HFF-Myc (cell line): ENCODE measurements around the gene SMIM27.

Source experiments
- DNase-seq: peaks from one replicate; pipeline ENCODE4 v3.0.0-alpha.2; 2011; ENCODE audit warnings: low read depth; ENCODE audit errors: extremely low read depth
- H3K4me3 ChIP-seq: replicated peaks from 2 replicates; pipeline ENCODE4 v1.5.1; 2011; ENCODE audit warnings: low read depth, mild to moderate bottlenecking, control low read depth, low read length
- TF ChIP-seq, protein P1 (sequence below): IDR thresholded peaks from 2 replicates; pipeline ENCODE4 v1.5.1; 2012; ENCODE audit warnings: mild to moderate bottlenecking, low read depth, low read length, control low read depth; ENCODE audit errors: missing control alignments

The SMIM27 gene

DNA sequence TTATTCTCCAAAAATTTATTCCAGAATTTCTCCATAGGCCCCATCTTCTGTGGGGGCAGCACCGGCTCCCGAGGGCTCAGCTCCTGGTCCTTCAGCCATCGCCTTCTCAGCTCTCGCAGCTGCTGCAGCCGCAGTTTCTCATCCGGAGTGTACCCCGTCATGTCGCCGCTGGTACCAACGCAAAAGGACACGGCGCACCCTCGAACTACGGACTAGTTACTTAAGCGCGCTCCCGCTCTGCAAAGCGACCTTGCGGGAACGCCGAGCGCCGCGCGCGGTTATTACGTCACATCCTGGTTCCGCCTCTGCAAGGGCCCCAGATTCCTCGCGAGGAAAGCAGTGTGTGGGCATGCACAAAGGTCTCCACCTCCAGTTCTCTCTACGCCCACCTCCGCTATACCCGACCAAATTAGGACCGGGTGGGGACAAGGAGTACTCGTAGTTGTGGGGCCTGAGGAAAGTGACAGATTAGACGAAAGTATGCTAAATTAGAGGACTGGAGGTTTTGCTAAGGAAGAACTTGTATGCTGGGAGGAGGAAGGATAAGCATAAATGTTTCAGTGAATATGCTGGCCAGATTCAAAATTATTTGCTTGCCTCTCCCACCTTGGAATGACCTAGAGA, 20.9 kb downstream of the SMIM27 start, which contains the start of gene NDUFB6:
Gene NDUFB6, minus strand, starts transcription at position 260 of the 624 bp plus-strand sequence. Its CDS starts 99 bp downstream, at position 161.
- TF ChIP-seq, protein P1, sequence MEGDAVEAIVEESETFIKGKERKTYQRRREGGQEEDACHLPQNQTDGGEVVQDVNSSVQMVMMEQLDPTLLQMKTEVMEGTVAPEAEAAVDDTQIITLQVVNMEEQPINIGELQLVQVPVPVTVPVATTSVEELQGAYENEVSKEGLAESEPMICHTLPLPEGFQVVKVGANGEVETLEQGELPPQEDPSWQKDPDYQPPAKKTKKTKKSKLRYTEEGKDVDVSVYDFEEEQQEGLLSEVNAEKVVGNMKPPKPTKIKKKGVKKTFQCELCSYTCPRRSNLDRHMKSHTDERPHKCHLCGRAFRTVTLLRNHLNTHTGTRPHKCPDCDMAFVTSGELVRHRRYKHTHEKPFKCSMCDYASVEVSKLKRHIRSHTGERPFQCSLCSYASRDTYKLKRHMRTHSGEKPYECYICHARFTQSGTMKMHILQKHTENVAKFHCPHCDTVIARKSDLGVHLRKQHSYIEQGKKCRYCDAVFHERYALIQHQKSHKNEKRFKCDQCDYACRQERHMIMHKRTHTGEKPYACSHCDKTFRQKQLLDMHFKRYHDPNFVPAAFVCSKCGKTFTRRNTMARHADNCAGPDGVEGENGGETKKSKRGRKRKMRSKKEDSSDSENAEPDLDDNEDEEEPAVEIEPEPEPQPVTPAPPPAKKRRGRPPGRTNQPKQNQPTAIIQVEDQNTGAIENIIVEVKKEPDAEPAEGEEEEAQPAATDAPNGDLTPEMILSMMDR = no peak
- peak within 1 kb of the TSS; percentile 87 for H3K4me3 ChIP-seq
- peak; percentile 80 for DNase-seq

DNA sequence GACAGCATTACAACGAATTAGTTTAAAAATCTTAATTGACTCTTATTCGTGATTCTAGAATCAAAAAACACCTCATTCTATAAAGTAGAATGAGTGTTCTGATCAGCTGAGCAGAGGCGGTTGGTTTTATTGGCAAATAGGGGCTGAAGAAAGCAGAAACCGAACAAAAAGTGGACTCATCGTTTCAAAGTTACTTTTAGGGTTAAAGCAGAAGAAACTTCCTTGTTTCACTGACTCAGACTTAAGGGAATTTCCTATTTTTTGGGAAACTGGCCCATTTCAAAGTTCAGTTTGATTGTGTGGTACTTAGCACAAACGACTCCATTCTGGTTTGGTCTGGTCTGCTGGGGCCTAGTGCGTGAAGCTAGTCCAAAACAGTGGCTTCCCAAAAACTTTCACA, 21.7 kb downstream of the SMIM27 start:
- TF ChIP-seq, protein P1 = no peak
- H3K4me3 ChIP-seq = no peak overlapping the region
- no peak for DNase-seq

DNA sequence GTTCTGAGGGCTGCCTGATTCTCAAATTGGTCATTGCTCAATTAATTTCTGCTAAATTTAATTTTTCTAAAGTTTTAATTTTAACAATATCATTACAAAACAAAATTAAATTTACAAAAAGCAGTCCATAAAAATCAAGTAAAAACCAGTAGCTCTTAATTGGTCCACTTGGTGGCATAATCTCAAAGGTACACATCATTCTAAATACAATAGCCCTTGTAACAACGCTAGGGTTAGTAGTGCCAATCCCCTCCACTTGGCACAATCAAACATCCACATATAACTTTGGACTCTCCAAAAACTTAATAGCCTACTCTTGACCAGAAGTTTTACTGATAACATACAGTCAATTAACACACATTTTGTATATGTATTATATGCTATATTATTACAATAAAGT, 22.7 kb downstream of the SMIM27 start:
- TF ChIP-seq, protein P1 = no peak
- no peak overlapping the region for H3K4me3 ChIP-seq
- DNase-seq = no peak

DNA sequence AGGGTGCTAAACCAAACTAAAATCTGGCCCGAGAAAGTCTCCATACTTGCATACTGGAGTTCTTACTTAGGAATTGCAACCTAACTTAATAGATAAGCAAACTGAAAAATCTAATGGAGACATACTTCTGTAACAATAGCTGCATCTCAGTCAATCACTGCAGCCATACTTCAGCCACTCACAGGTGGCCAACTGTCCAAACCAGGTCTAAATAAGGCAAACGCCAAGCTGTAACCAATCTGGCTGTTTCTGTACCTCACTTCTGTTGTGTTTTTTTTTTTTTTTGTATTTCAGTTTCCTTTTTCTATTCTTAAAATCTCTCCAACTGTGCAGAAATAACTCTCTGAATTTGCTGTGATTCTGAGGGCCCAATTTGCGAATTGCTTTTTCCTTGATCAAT, 25.2 kb downstream of the SMIM27 start:
- TF ChIP-seq, protein P1 = no peak
- no peak for DNase-seq

DNA sequence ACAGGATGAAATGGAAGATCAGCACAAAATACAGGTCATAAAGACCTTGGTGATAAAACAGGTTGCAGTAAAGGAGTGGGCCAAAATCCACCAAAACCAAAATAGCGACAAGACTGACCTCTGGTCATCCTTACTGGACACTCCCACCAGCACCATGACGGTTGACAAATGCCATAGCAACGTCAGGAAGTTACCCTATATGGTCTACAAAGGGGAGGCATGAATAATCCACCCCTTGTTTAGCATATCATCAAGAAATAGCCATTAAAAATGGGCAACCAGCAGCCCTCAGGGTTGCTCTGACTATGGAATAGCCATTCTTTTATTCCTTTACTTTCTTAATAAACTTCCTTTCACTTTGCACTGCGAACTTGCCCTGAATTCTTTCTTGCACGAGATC, 26.8 kb downstream of the SMIM27 start:
- TF ChIP-seq, protein P1 = no peak
- DNase-seq = no peak
- no peak overlapping the region for H3K4me3 ChIP-seq

More for the DNA sequence above, 25.2 kb downstream of the SMIM27 start:
- no peak overlapping the region for H3K4me3 ChIP-seq

DNA sequence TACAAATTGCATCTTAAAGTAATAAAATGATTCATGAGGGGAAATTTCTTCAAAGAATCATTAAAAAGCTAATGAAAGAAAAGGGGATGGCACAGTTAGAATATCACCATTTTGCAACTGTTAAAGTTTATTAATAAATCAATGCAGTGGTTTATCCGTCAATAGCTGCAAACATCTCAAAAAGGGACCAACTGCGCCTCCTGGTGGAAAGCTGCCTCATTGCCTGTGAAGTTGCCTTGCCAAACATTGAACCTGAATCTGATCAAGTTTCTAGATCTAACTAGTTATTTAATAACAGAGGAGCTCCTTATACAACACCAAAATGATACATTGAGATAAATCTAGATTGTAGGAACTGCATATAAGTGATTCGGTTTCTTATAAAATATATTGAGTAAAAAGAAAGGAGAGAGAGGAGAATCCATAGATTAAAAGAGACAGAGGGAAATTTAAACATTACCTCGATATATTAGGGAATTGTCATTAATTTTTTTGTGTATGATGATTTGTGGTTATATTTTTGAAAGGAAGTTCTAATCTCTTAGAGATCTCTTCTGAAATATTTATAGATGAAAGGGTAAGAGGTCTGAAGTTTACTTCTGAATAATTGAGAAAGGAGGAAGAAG, 27.7 kb downstream of the SMIM27 start:
- TF ChIP-seq, protein P1 = peak; percentile 97
- DNase-seq = peak; percentile 24
- no peak overlapping the region for H3K4me3 ChIP-seq
